Trophoblast cell (in vitro differentiated cells and primary cell): ENCODE results near the gene FAM32A.

Experiments
- DNase-seq, 2 donors: peaks; one replicate each; pipeline ENCODE4 v3.0.0-alpha.2; 2016
- H2AFZ ChIP-seq: 2 replicates; pipeline ENCODE4 v1.6.1; 2013; ENCODE audit warnings: low read length, moderate library complexity, mild to moderate bottlenecking; ENCODE audit not compliant: insufficient read depth, poor library complexity
- H2AK5ac ChIP-seq: 2 replicates; pipeline ENCODE4 v1.6.1; 2013; ENCODE audit warnings: mild to moderate bottlenecking, low read length
- H2BK120ac ChIP-seq: 2 replicates; pipeline ENCODE4 v1.6.1; 2013; ENCODE audit warnings: low read length, mild to moderate bottlenecking, moderate library complexity; ENCODE audit not compliant: insufficient read depth, poor library complexity
- H2BK12ac ChIP-seq: 2 replicates; pipeline ENCODE4 v1.6.1; 2013; ENCODE audit warnings: mild to moderate bottlenecking, low read length, moderate library complexity
- H2BK5ac ChIP-seq: 2 replicates; pipeline ENCODE4 v1.6.1; 2013; ENCODE audit warnings: low read length, low read depth, moderate library complexity, mild to moderate bottlenecking; ENCODE audit not compliant: poor library complexity
- H3K14ac ChIP-seq: 2 replicates; pipeline ENCODE4 v1.6.1; 2013; ENCODE audit warnings: mild to moderate bottlenecking, low read length
- H3K18ac ChIP-seq: 2 replicates; pipeline ENCODE4 v1.6.1; 2013; ENCODE audit warnings: mild to moderate bottlenecking, low read length
- H3K23ac ChIP-seq: 2 replicates; pipeline ENCODE4 v1.6.1; 2013; ENCODE audit warnings: low read length
- H3K27ac ChIP-seq: 2 replicates; pipeline ENCODE4 v1.5.1; 2013; ENCODE audit warnings: low read depth, mild to moderate bottlenecking, inconsistent platforms, low read length, moderate library complexity
- H3K27me3 ChIP-seq: 2 replicates; pipeline ENCODE4 v1.6.1; 2013; ENCODE audit warnings: inconsistent platforms, mild to moderate bottlenecking, low read length, moderate library complexity; ENCODE audit not compliant: insufficient read depth
- H3K36me3 ChIP-seq, 2 experiments: 1 replicate in 1 of 2; 2 replicates in 1 of 2; pipeline ENCODE4 v1.6.1; 2013; ENCODE audit warnings: low read length in 2 of 2, mild to moderate bottlenecking in 2 of 2, moderate library complexity in 1 of 2; ENCODE audit not compliant: insufficient read depth in 2 of 2, control insufficient read depth in 1 of 2
- H3K4ac ChIP-seq: 2 replicates; pipeline ENCODE4 v1.6.1; 2013; ENCODE audit warnings: low read depth, mild to moderate bottlenecking, low read length, moderate library complexity
- H3K4me1 ChIP-seq, 2 experiments: 1 replicate in 1 of 2; 2 replicates in 1 of 2; pipeline ENCODE4 v1.6.1; 2013; ENCODE audit warnings: low read length in 2 of 2, mild to moderate bottlenecking in 2 of 2, moderate library complexity in 1 of 2; ENCODE audit not compliant: insufficient read depth in 2 of 2, control insufficient read depth in 1 of 2
- H3K4me2 ChIP-seq: 2 replicates; pipeline ENCODE4 v1.6.1; 2013; ENCODE audit warnings: inconsistent platforms, mild to moderate bottlenecking, low read length, moderate library complexity
- H3K4me3 ChIP-seq: 2 replicates; pipeline ENCODE4 v1.5.1; 2013; ENCODE audit warnings: mild to moderate bottlenecking, low read depth, low read length, inconsistent platforms
- H3K79me1 ChIP-seq: one replicate; pipeline ENCODE4 v1.6.1; 2013; ENCODE audit warnings: low read length
- H3K79me2 ChIP-seq: 2 replicates; pipeline ENCODE4 v1.6.1; 2013; ENCODE audit warnings: low read length, mild to moderate bottlenecking; ENCODE audit not compliant: control insufficient read depth, insufficient read depth, poor library complexity
- H3K9ac ChIP-seq: 2 replicates; pipeline ENCODE4 v1.6.1; 2013; ENCODE audit warnings: mild to moderate bottlenecking, low read length
- H3K9me3 ChIP-seq: 2 replicates; pipeline ENCODE4 v1.6.1; 2013; ENCODE audit warnings: low read depth, mild to moderate bottlenecking, control low read depth, inconsistent platforms, low read length; ENCODE audit not compliant: insufficient read depth
- H4K12ac ChIP-seq: 2 replicates; pipeline ENCODE4 v1.6.1; 2013; ENCODE audit warnings: low read depth, mild to moderate bottlenecking, low read length, moderate library complexity
- H4K8ac ChIP-seq: 2 replicates; pipeline ENCODE4 v1.6.1; 2013; ENCODE audit warnings: low read depth, mild to moderate bottlenecking, low read length, moderate library complexity
- H4K91ac ChIP-seq: one replicate; pipeline ENCODE4 v1.6.1; 2013; ENCODE audit warnings: low read depth, mild to moderate bottlenecking, low read length, moderate library complexity
- WGBS: extraction: QIAGEN DNeasy Blood & Tissue Kit; methylation state at CpG from one replicate; pipeline ENCODE4 v1.1.7; 2013; ENCODE audit warnings: missing lambda C conversion rate; ENCODE audit not compliant: insufficient read length, insufficient coverage; ENCODE audit errors: extremely low coverage; 5-methylcytosine and 5-hydroxymethylcytosine counted together

The FAM32A gene

DNA sequence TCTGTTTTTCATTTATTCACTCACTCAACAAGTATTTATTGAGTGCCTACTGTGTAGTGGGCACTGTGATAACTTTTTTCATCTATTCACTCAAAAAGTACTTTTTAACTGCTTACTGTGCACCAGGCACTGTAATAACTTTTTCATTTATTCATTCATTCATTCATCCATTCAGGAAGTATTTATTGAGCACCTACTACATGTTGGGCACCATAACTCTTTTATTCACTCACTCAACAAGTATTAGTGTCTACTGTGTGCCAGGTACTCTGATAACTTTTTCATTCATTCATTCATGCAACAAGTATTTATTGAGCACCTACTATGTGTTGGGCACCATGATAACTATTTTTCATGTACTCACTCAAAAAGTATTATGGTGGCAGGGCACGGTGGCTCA lies 18.8 kb upstream of the FAM32A start:
- Histone ChIP-seq H3K9me3 (peaks cover 2% of the 10 kb centered on the region), H3K27me3 (no peaks in the 10 kb centered on the region), H3K36me3 (no peaks in the 10 kb centered on the region), H3K79me2 (no peaks in the 10 kb centered on the region), H3K27ac (no peak overlapping the region), H4K8ac (no peak overlapping the region), H3K4me3 (no peak overlapping the region), H3K4me2 (no peak overlapping the region), H3K9ac (no peak overlapping the region), H2BK120ac (no peak overlapping the region), H4K91ac (no peak overlapping the region), H3K23ac (no peak overlapping the region), H2BK5ac (no peak overlapping the region), H4K12ac (no peak overlapping the region), H3K4me1 (no peaks in the 10 kb centered on the region), H2AK5ac (no peak overlapping the region), H3K4ac (no peak overlapping the region), H2BK12ac (no peak overlapping the region), H3K18ac (no peak overlapping the region), H2AFZ (no peak overlapping the region), H3K79me1 (no peaks in the 10 kb centered on the region), H3K14ac (no peak overlapping the region)
- no CpG with 5 or more reads among the region's 1 CpG for WGBS
- DNase-seq = no peak

DNA sequence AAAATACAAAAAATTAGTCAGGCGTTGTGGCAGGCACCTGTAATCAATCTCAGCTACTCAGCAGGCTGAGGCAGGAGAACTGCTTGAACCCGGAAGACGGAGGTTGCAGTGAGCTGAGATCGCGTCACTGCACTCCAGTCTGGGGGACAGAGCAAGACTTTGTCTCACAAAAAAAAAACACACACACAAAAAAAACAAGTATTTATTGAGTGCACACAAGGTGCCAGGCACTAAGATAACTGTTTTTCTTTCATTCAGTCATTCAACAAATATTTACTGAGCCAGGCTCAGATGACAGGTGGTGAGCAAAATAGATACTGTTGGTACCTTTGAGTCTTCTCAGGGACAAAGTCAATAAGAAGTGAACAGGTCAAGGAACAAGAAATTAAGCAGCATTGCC lies 18.2 kb upstream of the FAM32A start:
- no peak overlapping the region for H2BK12ac ChIP-seq
- no peak overlapping the region for H3K4ac ChIP-seq
- H3K27ac ChIP-seq = no peak overlapping the region
- no peak overlapping the region for H3K14ac ChIP-seq
- no CpG with 5 or more reads among the region's 5 CpGs for WGBS
- H3K27me3 ChIP-seq = no peaks in the 10 kb centered on the region
- no peak overlapping the region for H3K23ac ChIP-seq
- H4K91ac ChIP-seq = no peak overlapping the region
- H2AK5ac ChIP-seq = no peak overlapping the region
- H3K36me3 ChIP-seq = no peaks in the 10 kb centered on the region
- no peak overlapping the region for H2BK120ac ChIP-seq
- no peaks in the 10 kb centered on the region for H3K79me2 ChIP-seq
- H3K79me1 ChIP-seq = no peaks in the 10 kb centered on the region
- H3K9ac ChIP-seq = no peak overlapping the region
- no peak overlapping the region for H3K4me2 ChIP-seq
- no peak overlapping the region for H2BK5ac ChIP-seq
- H4K8ac ChIP-seq = no peak overlapping the region
- H3K9me3 ChIP-seq = peaks cover 4% of the 10 kb centered on the region
- H3K18ac ChIP-seq = no peak overlapping the region
- no peak for DNase-seq
- H3K4me1 ChIP-seq = no peaks in the 10 kb centered on the region
- H4K12ac ChIP-seq = no peak overlapping the region
- no peak overlapping the region for H3K4me3 ChIP-seq
- H2AFZ ChIP-seq = no peak overlapping the region

DNA sequence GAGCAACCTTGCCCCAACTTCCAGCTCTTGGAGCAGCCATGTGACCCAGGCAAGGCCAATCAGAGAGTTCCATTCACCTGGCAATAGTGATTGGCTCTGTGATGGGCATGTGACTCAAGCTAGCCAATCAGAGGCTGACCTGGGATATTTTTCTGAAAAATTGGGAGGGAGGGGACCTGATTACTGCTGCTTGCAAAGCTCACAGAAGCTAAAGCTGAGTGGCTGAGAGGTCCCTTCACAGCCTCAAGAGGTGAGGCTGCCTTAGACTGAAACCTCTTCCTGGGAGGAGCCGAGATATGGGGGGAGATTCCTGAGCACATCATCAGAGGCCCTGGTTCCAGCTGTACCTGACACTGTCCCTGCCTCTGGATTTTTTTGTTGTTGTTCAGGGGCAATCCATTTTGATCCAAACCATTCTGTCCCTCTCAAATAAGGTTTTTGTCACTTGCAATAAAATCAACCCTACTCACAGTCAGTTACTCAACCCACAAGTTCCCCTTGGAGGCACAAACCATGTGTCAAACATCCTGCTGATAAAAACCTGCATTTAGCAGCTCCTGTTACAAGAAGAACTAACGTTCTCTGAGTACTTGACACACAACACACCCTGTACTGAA lies 16.6 kb upstream of the FAM32A start:
- no peak overlapping the region for H2BK12ac ChIP-seq
- H3K79me2 ChIP-seq = no peaks in the 10 kb centered on the region
- H2AFZ ChIP-seq = no peak overlapping the region
- no peak overlapping the region for H3K4ac ChIP-seq
- no peaks in the 10 kb centered on the region for H3K27me3 ChIP-seq
- H2BK120ac ChIP-seq = no peak overlapping the region
- no peak overlapping the region for H3K14ac ChIP-seq
- H3K79me1 ChIP-seq = no peaks in the 10 kb centered on the region
- H3K4me1 ChIP-seq = peaks cover 3 to 5% of the 10 kb centered on the region in 2 experiments
- no peak overlapping the region for H2AK5ac ChIP-seq
- H4K91ac ChIP-seq = no peak overlapping the region
- H3K23ac ChIP-seq = no peak overlapping the region
- H4K8ac ChIP-seq = no peak overlapping the region
- peaks cover 4% of the 10 kb centered on the region for H3K9me3 ChIP-seq
- H3K18ac ChIP-seq = no peak overlapping the region
- H2BK5ac ChIP-seq = no peak overlapping the region
- H3K4me3 ChIP-seq = no peak overlapping the region
- DNase-seq = no peak
- H3K27ac ChIP-seq = no peak overlapping the region
- no peak overlapping the region for H4K12ac ChIP-seq
- no peaks in the 10 kb centered on the region for H3K36me3 ChIP-seq
- WGBS = no CpG with 5 or more reads among the region's 2 CpGs
- no peak overlapping the region for H3K9ac ChIP-seq
- no peak overlapping the region for H3K4me2 ChIP-seq

DNA sequence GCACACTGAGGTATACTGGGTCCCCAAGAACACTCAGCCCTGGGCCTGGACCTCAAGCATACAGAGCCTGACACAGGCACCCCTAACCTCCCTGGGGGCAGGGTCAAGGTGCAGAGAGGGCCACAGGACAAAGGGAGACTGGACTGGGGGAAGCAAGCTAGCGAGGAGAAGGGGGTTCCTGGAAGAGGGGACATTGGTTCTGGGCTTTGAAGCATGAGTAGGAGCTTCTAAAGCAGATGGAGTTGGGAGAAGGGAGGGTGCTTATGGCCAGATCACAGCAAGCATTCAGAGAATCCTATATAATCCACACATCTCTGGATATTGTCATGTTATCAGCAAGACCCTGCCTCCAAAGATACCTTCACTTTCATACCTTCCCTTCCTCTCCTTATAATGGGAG lies 15.1 kb upstream of the FAM32A start:
- H3K79me2 ChIP-seq = no peaks in the 10 kb centered on the region
- H3K4me3 ChIP-seq = no peak overlapping the region
- no peak for DNase-seq
- no peak overlapping the region for H3K23ac ChIP-seq
- no CpG with 5 or more reads among the region's 1 CpG for WGBS
- no peak overlapping the region for H3K27ac ChIP-seq
- no peak overlapping the region for H3K18ac ChIP-seq
- no peak overlapping the region for H2BK5ac ChIP-seq
- no peak overlapping the region for H2BK120ac ChIP-seq
- no peaks in the 10 kb centered on the region for H3K36me3 ChIP-seq
- no peak overlapping the region for H4K8ac ChIP-seq
- H3K9me3 ChIP-seq = peaks cover 6% of the 10 kb centered on the region
- H2BK12ac ChIP-seq = no peak overlapping the region
- H3K4me2 ChIP-seq = no peak overlapping the region
- no peak overlapping the region for H3K9ac ChIP-seq
- H3K14ac ChIP-seq = no peak overlapping the region
- no peak overlapping the region for H3K4ac ChIP-seq
- H4K12ac ChIP-seq = no peak overlapping the region
- peaks cover 3 to 5% of the 10 kb centered on the region in 2 experiments for H3K4me1 ChIP-seq
- no peak overlapping the region for H4K91ac ChIP-seq
- H3K79me1 ChIP-seq = no peaks in the 10 kb centered on the region
- H2AK5ac ChIP-seq = no peak overlapping the region
- no peak overlapping the region for H2AFZ ChIP-seq
- no peaks in the 10 kb centered on the region for H3K27me3 ChIP-seq
